ENCODE data around the gene CT45A2. TPM values are rescaled to one million over a fixed set of nuclear protein-coding genes. Genes with fewer than 3 reads are reported as not detected.
"Not testable (repeated sequence)": the region's sequence is repeated elsewhere in the genome, so short reads cannot be mapped to it uniquely, and the experiment has no call there.

Gene CT45A2, protein sequence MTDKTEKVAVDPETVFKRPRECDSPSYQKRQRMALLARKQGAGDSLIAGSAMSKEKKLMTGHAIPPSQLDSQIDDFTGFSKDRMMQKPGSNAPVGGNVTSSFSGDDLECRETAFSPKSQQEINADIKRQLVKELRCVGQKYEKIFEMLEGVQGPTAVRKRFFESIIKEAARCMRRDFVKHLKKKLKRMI
- not detected for polyA plus RNA-seq (2012; ENCODE audit: low read depth, missing spikeins)

DNA sequence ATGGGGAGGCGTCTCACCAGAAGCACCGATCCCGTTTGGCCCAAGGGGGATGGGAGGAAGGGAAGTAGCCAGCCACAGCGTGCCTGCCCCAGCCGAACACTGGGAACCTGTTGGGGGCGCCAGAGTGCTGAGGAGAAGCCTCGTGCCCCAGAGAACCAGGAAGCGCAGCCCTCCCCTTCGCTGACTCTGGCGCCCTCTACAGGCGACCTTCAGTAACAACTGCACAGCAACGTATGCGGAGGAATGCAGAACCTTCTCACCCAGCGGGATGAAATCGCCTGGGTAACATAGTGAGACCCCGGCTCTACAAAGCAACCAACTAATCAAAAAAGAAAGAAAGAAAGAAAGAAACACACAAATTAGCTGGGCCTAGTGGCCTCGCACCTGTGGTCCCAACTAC, at the start of gene CT45A2:
CT45A2 (minus strand) TSS at position 101 of the 400 bp plus-strand sequence. CDS start 3,747 bp downstream, outside the sequence.
- DNase-seq (ENCODE audit: insufficient read length, low spot score); FAIRE-seq: not testable (repeated sequence)

DNA sequence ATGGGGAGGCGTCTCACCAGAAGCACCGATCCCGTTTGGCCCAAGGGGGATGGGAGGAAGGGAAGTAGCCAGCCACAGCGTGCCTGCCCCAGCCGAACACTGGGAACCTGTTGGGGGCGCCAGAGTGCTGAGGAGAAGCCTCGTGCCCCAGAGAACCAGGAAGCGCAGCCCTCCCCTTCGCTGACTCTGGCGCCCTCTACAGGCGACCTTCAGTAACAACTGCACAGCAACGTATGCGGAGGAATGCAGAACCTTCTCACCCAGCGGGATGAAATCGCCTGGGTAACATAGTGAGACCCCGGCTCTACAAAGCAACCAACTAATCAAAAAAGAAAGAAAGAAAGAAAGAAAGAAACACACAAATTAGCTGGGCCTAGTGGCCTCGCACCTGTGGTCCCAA, 34.6 kb upstream of the CT45A2 start, which contains the start of gene CT45A8:
CT45A8 (minus strand) TSS at position 101 of the 400 bp plus-strand sequence. CDS start 3,755 bp downstream, outside the sequence.
- not testable (repeated sequence) for FAIRE-seq

DNA sequence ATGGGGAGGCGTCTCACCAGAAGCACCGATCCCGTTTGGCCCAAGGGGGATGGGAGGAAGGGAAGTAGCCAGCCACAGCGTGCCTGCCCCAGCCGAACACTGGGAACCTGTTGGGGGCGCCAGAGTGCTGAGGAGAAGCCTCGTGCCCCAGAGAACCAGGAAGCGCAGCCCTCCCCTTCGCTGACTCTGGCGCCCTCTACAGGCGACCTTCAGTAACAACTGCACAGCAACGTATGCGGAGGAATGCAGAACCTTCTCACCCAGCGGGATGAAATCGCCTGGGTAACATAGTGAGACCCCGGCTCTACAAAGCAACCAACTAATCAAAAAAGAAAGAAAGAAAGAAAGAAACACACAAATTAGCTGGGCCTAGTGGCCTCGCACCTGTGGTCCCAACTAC, 17.4 kb upstream of the CT45A2 start, which contains the start of gene CT45A7:
CT45A7 (minus strand) TSS at position 101 of the 400 bp plus-strand sequence. CDS start 3,747 bp downstream, outside the sequence.
- DNase-seq (ENCODE audit: insufficient read length, low spot score); FAIRE-seq: not testable (repeated sequence)

More for the DNA sequence above, 34.6 kb upstream of the CT45A2 start, which contains the start of gene CT45A8:
- DNase-seq (ENCODE audit: insufficient read length, low spot score) = not testable (repeated sequence)

DNA sequence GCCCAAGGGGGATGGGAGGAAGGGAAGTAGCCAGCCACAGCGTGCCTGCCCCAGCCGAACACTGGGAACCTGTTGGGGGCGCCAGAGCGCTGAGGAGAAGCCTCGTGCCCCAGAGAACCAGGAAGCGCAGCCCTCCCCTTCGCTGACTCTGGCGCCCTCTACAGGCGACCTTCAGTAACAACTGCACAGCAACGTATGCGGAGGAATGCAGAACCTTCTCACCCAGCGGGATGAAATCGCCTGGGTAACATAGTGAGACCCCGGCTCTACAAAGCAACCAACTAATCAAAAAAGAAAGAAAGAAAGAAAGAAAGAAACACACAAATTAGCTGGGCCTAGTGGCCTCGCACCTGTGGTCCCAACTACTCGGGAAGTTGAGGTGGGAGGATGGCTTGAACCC, 17.1 kb downstream of the CT45A2 start, which contains the start of gene CT45A6:
CT45A6 (minus strand) TSS at position 101 of the 400 bp plus-strand sequence. CDS start 3,794 bp downstream, outside the sequence.
- DNase-seq (ENCODE audit: insufficient read length, low spot score); FAIRE-seq: not testable (repeated sequence)

DNA sequence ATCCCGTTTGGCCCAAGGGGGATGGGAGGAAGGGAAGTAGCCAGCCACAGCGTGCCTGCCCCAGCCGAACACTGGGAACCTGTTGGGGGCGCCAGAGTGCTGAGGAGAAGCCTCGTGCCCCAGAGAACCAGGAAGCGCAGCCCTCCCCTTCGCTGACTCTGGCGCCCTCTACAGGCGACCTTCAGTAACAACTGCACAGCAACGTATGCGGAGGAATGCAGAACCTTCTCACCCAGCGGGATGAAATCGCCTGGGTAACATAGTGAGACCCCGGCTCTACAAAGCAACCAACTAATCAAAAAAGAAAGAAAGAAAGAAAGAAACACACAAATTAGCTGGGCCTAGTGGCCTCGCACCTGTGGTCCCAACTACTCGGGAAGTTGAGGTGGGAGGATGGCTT, 34.4 kb downstream of the CT45A2 start, which contains the start of gene CT45A5:
CT45A5 (minus strand) TSS at position 101 of the 400 bp plus-strand sequence. CDS start 3,774 bp downstream, outside the sequence.
- not testable (repeated sequence) for FAIRE-seq; DNase-seq (ENCODE audit: insufficient read length, low spot score)

DNA sequence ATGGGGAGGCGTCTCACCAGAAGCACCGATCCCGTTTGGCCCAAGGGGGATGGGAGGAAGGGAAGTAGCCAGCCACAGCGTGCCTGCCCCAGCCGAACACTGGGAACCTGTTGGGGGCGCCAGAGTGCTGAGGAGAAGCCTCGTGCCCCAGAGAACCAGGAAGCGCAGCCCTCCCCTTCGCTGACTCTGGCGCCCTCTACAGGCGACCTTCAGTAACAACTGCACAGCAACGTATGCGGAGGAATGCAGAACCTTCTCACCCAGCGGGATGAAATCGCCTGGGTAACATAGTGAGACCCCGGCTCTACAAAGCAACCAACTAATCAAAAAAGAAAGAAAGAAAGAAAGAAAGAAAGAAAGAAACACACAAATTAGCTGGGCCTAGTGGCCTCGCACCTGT, 51.7 kb downstream of the CT45A2 start, which contains the start of gene CT45A3:
CT45A3 (minus strand) TSS at position 101 of the 400 bp plus-strand sequence. CDS start 3,747 bp downstream, outside the sequence.
- not testable (repeated sequence) for FAIRE-seq; DNase-seq (ENCODE audit: insufficient read length, low spot score)

Data from GM12891 (cell line).